HepG2 (cell line): Measurements from ENCODE around the gene P2RY2. TPM values are rescaled to one million over a fixed set of nuclear protein-coding genes. Genes with fewer than 3 reads are reported as not detected.

Source experiments
- BHLHE40 ChIP-seq: IDR thresholded peaks from 2 replicates; pipeline ENCODE4 v1.6.1; 2011; ENCODE audit warnings: low read length, improper control_type of control experiment
- CREB1 ChIP-seq, 2 experiments: fragments of 450-650 bp in 1 of 2; IDR thresholded peaks; 2 replicates each; pipeline ENCODE4 v1.6.1; 2016 to 2017; ENCODE audit warnings: control low read depth in 1 of 2, mild to moderate bottlenecking in 1 of 2, missing compliant biosample characterization in 1 of 2, missing genetic modification characterization in 1 of 2
- HOXA3 ChIP-seq: sonication (generic); formaldehyde crosslinking; IDR thresholded peaks from 2 replicates; pipeline ENCODE4 v1.5.0; 2020; ENCODE audit warnings: missing genetic modification reagents
- MTERF4 ChIP-seq: sonication (generic); formaldehyde crosslinking; IDR thresholded peaks from 2 replicates; pipeline ENCODE4 v1.8.0; 2023; ENCODE audit warnings: mild to moderate bottlenecking, missing genetic modification reagents
- MTF1 ChIP-seq: sonication (generic); formaldehyde crosslinking; IDR thresholded peaks from 2 replicates; pipeline ENCODE4 v1.5.0; 2020; ENCODE audit warnings: missing genetic modification reagents
- NCOA5 ChIP-seq: sonication (generic); formaldehyde crosslinking; IDR thresholded peaks from 2 replicates; pipeline ENCODE4 v1.4.0; 2020; ENCODE audit warnings: missing genetic modification reagents
- PAX8 ChIP-seq: sonication (generic); formaldehyde crosslinking; IDR thresholded peaks from 2 replicates; pipeline ENCODE4 v1.8.0; 2022; ENCODE audit warnings: mild to moderate bottlenecking, missing genetic modification reagents, borderline replicate concordance
- PBX3 ChIP-seq: sonication (generic); formaldehyde crosslinking; IDR thresholded peaks from 2 replicates; pipeline ENCODE4 v1.8.1; 2023; ENCODE audit warnings: missing genetic modification reagents, inconsistent platforms, borderline replicate concordance
- RAD21 ChIP-seq: fragments of 450-650 bp; formaldehyde crosslinking; IDR thresholded peaks from 2 replicates; pipeline ENCODE4 v1.5.0; 2020; ENCODE audit warnings: mild to moderate bottlenecking
- RFX3 ChIP-seq: IDR thresholded peaks from 2 replicates; pipeline ENCODE4 v1.6.1; 2016; ENCODE audit warnings: missing biosample characterization, missing genetic modification reagents
- ZBTB10 ChIP-seq: sonication (generic); formaldehyde crosslinking; IDR thresholded peaks from 2 replicates; pipeline ENCODE4 v1.4.0; 2020; ENCODE audit warnings: missing genetic modification reagents, borderline replicate concordance
- ZFX ChIP-seq: sonication (generic); formaldehyde crosslinking; IDR thresholded peaks from 2 replicates; pipeline ENCODE4 v1.4.0; 2020; ENCODE audit warnings: mild to moderate bottlenecking, low read depth, missing genetic modification reagents, moderate library complexity
- ZNF331 ChIP-seq: sonication (generic); formaldehyde crosslinking; IDR thresholded peaks from 2 replicates; pipeline ENCODE4 v1.4.0; 2020; ENCODE audit warnings: missing genetic modification reagents
- ZNF784 ChIP-seq: sonication (generic); formaldehyde crosslinking; IDR thresholded peaks from 2 replicates; pipeline ENCODE4 v1.5.1; 2020; ENCODE audit warnings: missing genetic modification reagents, mild to moderate bottlenecking, borderline replicate concordance
- ZSCAN25 ChIP-seq: sonication (generic); formaldehyde crosslinking; IDR thresholded peaks from 2 replicates; pipeline ENCODE4 v1.8.0; 2022; ENCODE audit warnings: mild to moderate bottlenecking, missing genetic modification reagents
- polyA plus RNA-seq, 8 experiments: library from polyadenylated mRNA; depleted of rRNA in 3 of 8; stranded (reverse) in 7 of 8; unstranded in 1 of 8; fragments of >200 nt; fragmentation: Illumina TruSeq in 4 of 8; extraction: Trizol in 4 of 8; gene quantifications; 2 replicates each; pipeline versions ENCODE4 v1.2.1 to v1.2.3, GENCODE V29; 2011 to 2016; ENCODE audit warnings: low read depth in 4 of 8, missing spikeins in 1 of 8, mixed read lengths in 1 of 8; ENCODE audit not compliant: insufficient read depth in 1 of 8
- total RNA-seq, 5 experiments: library from RNA; depleted of rRNA; stranded (reverse); fragments of >200 nt; fragmentation: Illumina TruSeq; extraction: Trizol; gene quantifications; 2 replicates each; pipeline ENCODE4 v1.2.3, GENCODE V29; 2016; ENCODE audit warnings: low read depth in 1 of 5

Gene P2RY2
- total and polyA plus RNA-seq, 2 of the 13 experiments (the other 11 are each of a cell fraction or from before 2014, with no cell fraction given) = 0.95 to 3.1 TPM

GRCh38 chr11:73218106-73218829 is at the start of gene P2RY2 (continued):
- TF ChIP-seq RFX3 (CRISPR knock-in tag) (no peak), ZBTB10 (0 out of 2 replicates have a peak, but pooled peaks have one; percentile 54), PBX3 (CRISPR knock-in tag) (peak; percentile 73; the same call in 1 of the 2 replicates), ZNF784 (CRISPR knock-in tag) (peak; percentile 56; the same call in 1 of the 2 replicates), PAX8 (CRISPR knock-in tag) (no peak), RAD21 (CRISPR knock-in tag) (peak; percentile 66), NCOA5 (CRISPR knock-in tag) (no peak), MTF1 (CRISPR knock-in tag) (no peak), ZSCAN25 (CRISPR knock-in tag) (peak; percentile 13; the same call in 1 of the 2 replicates), BHLHE40 (no peak), HOXA3 (CRISPR knock-in tag) (peak; percentile 18; the same call in 1 of the 2 replicates), MTERF4 (CRISPR knock-in tag) (peak; percentile 57; the same call in 1 of the 2 replicates), ZNF331 (CRISPR knock-in tag) (0 out of 2 replicates have a peak, but pooled peaks have one; percentile 16), ZFX (CRISPR knock-in tag) (peak; percentile 86), CREB1 (IDR thresholded peaks at IDR 0.05) (no peak), CREB1 (CRISPR knock-in tag; IDR thresholded peaks at IDR 0.05) (no peak)
